ELR (cell line): ENCODE data around the gene CHL1.
"Not testable (repeated sequence)": the region's sequence is repeated elsewhere in the genome, so short reads cannot be mapped to it uniquely, and the experiment has no call there.

Source experiments
- DNase-seq: peaks from one replicate; pipeline ENCODE4 v3.0.0-alpha.2; 2015; ENCODE audit warnings: low read depth

CHL1 gene

DNA sequence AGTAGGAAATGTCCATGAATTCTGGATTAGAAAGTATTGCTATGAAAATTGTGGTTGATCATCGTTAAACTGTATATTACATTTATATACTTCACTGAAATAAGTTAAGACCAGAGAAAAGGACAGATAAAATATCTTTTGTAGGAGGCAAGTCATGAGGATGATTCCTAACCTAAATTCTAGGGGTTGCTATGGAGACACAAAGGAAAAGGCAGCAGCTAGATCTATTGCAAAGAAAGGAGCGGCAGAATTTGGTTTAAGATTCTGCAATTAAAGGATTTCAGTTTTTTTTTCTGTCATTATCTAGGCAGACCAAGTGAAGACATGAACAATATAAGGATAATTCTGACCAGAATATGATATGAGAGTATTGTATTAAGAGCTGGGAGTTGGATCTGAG, 136.1 kb downstream of the CHL1 start:
- no peak for DNase-seq

DNA sequence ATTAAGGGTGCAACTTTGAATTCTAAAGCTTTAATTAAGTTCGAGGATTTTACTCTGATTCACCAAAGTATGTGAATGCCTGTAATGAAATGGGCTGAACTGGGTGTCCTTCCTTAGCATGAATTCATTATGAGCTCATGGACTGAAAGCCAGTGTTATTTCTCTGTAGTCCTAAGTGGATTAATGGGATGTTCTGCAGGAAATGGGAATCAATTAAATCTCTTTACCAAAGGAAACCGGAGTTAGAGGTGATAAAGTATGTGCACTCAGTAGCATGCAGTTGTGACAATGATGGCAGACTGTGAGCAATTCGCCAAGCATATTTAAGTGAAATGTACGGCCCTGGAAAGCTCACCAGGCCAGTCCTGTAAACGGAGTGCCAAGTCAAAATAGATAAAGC, 138.7 kb downstream of the CHL1 start:
- DNase-seq = no peak

DNA sequence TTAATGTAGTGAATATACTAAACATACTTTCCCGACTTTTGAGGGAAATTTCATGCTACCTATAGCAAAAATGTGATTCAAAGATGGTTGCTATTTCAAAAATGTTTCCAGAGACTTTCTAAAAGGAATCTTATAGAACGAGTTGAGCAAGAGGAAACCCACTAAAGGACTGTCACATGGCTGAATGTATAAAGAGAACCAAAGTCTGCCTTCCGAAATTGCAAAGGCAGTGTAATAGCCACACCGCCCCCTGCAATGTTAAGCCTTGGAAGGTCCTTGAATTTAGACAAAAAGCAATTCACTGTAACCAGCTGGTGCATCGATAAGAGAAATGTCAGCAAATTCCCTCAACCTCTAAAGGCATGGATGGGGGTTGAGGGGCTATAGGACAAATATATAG, 142.8 kb downstream of the CHL1 start:
- DNase-seq = no peak

DNA sequence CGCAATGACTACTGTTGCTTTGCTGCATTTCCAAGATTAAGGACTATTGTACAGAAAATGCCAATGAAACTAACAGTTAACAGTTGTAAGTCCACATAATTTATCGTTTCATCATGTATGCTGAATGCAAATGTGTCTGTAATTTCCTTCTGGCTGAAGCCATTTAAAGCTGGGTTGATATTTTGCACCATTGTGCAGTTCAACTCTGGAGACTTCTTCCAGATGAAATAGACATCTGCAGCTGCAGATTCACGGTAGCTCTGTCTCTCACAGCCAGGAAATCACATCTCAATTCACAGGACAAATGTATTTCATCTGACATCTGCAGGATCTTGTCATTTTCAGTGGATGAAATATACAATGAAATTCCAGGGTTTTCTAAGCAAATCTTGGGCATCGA, 145.4 kb downstream of the CHL1 start:
- DNase-seq = no peak

DNA sequence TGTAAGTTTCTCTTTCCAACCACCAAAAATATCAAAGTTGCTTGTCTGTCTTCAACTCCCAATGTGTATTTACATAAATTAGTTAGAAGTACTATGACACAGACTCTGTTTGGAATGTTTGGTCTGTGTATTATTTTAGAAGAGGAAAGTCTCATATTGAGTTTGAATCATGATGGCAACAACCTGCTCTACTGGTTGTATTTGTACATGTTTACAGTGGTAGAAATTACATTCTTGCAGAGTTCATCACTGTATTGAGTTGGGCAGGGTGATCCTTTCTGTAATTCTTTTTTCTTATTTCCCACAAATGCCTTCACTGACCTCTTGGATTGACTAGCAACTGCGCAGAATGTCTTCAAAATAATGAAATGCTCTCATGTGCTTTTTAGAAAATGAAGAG, 149.6 kb downstream of the CHL1 start:
- DNase-seq = no peak

DNA sequence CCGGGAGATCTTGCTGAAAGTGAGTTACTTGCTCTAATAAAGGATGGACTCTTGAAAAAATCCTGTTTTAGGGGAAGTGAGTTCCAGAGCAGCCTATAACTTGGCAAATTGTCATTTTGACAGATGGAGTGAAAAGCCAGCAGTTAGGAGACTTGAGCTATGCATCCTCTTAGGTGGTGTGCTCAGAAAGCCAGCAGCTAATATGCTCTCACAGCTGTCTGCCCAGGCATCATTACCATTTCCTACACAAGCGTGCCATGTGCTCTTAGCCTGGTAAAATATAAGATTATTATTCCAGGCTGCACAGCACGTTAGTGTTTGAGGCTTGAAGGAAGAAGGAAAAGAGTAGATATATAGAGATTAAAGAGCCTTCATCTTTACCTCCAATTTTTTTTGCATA, 151.0 kb downstream of the CHL1 start:
- no peak for DNase-seq

DNA sequence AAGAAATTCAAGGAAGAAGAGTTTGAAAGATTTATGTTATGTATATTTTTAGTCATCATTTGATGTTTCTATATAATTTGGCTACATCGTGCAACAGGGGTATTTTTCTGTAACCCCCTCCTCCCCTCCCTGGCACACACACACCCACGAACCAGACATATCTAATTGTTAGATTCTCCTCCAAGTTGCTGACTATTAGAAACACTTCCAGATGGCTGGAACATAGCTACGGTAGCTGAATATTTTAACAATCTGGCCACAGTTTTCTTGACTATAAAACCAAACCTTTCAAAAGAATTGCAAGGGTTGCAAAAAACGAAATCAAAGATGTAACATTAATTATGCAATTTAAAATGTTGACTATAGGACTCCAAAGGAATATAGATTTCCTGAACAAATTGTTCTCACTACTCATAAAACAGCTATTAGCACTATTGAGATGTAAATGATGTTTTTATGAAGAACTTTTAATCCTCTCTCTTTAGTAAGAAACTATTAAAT, 154.4 kb downstream of the CHL1 start:
- DNase-seq = no peak

DNA sequence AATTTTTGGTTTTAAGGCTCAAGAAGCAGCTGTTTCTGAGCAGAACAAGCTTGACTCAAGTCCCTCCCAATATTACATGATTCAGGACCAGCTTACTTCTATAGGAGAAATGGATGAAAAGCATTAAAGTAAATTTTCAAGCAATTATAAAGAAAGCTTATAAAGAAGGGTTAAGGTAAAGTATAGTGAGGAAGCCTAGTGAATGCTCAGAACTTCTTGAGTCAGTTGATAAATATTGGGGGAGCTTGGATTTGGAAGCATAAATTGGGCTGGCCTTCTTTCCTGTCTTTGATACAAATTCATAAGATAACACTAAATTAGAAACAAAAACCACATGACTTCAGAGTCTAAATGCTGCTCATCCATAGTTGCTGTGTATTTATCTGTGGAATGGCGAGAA, 156.0 kb downstream of the CHL1 start:
- no peak for DNase-seq

DNA sequence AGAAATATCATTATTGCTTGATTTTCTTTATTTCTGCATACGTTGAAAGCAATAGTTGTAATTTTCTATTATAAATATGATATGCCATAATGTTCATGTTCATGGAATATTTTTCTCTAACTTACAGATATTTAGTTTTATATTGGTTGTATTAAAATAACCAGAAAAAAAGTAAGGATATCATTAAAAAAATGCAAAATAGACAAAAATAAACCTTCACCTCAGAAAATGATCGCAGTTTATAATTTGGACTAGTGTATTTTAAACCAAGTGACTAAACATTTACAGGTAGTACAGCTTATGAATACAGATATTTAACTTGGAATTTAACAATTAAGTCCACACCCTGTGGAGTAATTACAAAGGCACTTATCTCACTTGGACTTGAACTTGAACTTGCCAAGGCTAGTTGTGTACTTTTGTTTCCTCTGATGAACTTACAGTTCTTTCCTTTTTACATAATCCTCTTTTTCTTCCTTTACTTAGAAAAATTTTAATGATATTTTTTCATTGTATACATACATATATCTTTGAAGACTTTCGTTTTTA, 156.7 kb downstream of the CHL1 start:
- DNase-seq = no peak

DNA sequence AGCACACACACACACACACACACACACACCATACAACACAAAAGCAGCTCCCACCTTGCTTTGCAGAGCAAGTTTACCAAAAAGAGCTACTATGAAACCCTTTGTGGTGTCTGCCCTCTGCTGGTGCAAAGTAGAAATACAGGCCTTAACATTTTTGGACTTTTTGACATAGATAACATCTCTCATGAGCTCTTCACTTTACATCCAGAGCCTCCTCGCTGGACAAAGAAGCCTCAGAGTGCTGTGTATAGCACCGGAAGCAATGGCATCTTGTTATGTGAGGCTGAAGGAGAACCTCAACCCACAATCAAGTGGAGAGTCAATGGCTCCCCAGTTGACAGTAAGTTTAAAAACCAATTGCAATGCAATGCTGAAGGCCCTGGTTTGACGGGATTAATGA, 157.9 kb downstream of the CHL1 start:
- peak; percentile 21 for DNase-seq

DNA sequence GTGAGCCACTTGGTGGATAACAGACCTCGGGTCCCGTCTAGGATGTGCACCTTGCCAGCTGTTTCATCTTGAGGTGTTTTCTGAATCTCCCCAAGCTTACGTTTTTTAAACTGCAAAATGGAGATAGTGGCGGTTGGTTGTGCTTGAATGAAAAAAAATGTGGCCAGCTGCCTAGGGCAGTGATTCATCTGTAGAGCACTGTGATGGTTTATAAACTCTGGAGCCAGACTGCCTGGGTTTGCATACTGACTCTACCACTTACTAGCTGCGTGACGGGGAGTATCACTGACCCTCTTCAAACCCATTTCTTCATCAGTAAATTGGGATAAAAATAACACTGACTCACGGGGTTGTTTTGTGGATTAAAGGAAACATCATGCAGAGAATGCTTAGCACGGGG, 159.1 kb downstream of the CHL1 start:
- no peak for DNase-seq

DNA sequence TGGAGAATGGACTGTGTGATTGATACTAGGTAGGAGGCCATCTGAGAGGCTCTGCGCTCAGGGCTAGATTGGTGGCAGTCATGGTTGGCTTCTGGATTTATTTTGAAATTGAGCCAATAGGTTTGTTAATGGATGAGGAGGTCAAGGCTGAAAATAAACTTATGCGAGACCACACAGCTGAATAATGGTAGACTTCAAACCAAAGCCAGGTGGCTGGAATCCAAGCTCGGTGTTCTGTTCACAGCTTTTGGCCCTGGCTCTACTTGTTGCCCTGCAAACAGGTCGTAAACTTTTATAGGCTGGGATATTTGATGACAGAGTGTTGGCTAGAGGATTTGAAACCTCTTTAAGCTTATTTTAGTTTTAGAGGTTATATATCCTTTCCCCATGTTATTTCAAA, 160.4 kb downstream of the CHL1 start:
- no peak for DNase-seq

DNA sequence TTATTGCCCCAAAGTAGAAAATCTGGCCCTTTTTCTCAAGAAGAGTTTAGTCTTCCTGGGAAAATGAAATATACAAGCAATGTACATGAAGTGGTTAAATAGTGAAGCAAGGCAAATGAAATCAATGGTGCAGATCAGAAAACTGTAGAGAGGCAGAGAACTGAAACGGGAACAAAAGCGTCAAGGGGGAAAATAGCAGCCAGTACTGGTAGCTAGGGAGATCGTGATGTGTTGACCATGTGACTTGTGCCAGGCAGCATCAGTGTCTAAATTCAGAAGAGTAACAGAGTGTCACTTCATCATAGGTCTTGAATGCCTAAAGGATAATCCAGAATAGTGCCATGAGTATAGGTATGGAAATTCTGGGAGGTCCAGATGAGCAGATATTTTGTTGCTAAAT, 163.1 kb downstream of the CHL1 start:
- DNase-seq = no peak

DNA sequence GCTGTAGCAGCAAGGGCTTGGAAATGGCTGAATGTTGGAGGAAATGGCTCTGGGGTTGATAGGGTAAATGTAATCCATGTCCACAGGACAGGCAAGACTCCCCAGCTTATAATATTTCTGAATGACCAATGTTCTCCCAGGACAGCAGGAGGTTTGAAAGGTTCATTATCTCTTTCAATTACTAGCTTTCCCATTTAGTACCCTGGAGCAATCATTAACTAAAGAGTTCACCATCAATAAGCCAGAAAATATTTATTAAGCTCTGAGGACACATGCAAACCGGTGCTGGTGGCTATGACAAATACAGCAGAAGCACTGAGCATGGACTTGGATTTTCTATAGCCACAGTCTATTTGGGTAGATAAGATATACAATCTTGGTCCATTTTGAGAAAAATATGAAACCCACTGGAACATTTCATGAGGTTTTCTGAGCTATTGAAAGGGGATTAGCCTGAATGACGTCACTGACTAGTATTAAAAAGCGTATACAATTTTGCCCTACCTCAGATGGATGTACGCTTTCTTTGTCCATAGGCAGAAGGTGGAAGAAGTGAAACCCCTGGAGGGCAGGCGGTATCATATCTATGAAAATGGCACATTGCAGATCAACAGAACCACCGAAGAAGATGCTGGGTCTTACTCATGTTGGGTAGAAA, 166.2 kb downstream of the CHL1 start:
- no peak for DNase-seq

DNA sequence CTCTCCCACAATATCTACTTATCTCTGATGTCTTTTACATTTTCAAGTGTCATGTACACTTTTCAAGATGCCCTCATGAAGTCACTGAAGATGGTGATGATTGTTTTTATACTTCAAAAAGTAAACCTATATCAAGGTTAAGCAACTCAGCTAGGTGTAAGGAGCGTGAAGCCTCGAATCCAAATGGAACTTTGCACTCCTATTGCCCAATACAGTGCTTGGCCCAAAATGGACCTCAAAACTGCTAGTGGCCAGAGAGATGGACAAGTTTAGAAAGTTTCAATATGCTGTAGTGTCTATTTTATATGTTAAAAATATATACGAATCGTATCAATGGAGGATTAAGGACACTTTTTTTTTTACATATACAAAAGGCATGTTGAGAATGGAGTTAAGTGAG, 167.7 kb downstream of the CHL1 start:
- DNase-seq = no peak

DNA sequence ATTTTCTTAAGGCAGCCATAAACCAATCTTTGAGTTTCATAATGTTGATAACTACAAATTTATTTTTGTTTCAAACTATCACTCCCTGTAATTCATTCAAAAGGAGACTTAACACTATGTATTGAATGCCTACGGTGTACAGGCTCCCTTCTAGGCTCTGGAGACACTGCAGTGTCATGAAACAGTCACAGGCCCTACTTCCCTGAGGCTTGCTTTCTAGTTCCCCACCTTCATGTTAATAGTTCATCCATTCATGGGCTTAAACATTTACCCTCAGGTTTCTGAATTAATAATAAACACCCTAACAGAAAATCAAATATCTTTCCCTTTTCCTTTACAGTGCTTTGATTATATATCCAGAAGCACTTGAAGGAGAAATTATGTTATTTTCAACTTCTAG, 168.7 kb downstream of the CHL1 start:
- DNase-seq = no peak

DNA sequence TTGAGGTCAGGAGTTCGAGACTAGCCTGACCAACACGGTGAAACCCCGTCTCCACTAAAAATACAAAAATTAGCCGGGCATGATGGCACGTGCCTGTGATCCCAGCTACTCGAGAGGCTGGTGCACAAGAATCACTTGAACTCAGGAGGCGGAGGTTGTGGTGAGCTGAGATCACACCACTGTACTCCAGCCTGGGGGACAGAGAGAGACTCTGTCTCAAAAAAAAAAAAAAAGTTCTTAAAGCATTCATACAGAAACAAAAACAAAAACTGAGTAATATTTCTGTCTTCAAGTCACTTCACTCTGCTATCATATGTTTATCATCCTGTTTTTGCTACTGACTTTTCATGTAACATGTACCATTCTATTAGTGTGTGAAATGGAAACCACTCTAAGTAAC, 169.7 kb downstream of the CHL1 start:
- DNase-seq = not testable (repeated sequence)

DNA sequence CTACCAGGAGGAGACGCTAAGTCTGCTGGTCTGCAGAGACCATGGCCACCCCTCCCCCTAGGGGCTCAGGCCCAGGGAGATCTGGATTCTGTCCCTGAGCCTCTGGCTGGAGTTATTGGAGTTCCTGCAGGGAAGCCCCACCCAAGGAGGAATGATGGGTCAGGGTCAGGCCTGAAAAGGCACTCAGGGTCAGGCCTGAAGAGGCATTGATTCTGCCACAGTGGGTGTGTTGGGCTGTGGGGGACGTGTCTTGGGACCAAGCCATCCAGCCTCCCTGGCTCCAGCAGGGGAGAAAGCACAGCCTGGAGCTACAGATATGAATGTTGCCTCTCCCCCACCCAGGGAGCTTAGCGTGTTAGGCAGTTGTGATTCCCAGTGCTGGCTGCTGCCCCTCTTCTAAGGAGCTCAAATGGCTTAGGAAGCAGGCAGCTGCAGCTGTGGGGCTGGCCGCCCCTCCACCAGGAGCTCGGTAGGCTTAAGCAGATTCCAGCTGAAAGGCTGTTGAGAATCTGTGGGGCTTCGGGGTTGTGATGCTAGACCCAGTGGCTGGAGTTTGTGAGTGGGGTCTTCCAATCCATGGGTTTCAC, 176.7 kb downstream of the CHL1 start:
- DNase-seq = no peak

DNA sequence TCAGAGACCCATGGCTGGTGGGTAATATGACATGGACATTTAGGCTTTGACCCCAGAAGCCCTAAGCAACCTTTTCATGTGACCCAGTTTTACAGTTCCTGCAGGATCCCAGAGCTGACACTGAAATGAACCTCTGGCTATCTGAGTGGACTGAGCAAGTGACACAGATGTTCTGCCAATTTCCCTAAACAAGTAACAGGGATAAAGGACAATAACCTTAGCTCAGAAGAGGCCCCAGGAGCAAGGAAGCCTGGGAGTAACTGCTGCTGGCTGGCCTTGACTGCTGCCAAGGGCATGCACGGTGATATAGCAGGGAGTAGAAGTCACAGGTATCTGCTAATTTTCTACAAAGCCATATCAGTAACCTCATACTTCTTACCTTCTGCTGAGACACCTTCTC, 177.9 kb downstream of the CHL1 start:
- no peak for DNase-seq

DNA sequence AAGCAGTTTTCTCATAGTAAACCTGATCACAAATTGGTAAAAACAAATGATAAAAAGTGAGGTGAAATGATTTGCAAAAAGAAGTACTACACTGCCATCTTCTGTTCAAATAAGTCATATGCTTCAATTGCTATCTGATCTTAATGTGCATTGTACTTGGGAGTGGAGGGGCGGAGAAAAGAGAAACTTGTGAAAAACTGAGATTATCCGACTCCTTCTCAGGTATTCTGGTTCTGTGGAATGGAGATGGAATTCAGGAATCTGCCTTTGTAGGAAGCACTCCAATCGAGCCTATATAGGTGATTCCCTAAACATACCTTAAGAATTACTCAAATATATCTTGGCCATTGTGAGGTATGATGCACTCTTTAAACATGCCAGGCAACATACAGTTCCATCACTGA, 180.6 kb downstream of the CHL1 start:
- DNase-seq = peak; percentile 10

DNA sequence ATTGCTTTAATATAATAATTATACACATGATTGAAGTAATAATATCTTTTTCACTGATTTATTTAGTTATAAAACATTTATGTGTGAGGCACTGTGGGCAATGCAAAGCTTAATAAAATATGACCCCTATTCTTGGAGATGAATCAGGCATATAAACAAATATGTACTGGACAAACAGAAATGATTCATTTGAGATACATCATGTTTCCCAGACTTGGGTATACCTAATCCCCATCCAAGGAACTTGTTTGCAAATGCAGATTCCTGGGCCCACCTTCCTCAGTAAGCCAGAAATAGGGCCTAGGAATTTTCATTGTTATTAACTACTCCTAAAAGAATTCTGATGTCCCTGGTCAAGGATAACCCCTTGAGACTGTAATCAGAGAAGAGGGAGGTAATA, 184.2 kb downstream of the CHL1 start:
- no peak for DNase-seq

DNA sequence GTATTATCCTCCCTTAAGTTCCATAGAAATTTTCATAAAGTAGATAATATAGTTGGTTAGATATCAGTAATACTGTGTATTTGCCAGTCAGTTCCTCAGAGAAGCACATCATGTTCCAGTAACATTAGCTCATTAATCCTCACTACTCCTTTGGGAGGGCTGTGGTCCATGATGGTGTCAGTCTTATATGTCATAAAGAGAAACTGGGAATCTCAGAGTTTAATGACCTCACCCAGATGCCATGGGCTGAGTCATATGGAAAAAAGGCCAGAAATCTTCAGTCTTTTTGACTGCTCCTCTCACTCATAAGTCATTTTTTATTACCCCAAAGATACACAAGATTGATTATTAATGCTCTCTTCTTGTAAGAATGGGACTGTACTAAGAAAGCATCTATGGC, 188.6 kb downstream of the CHL1 start:
- no peak for DNase-seq

DNA sequence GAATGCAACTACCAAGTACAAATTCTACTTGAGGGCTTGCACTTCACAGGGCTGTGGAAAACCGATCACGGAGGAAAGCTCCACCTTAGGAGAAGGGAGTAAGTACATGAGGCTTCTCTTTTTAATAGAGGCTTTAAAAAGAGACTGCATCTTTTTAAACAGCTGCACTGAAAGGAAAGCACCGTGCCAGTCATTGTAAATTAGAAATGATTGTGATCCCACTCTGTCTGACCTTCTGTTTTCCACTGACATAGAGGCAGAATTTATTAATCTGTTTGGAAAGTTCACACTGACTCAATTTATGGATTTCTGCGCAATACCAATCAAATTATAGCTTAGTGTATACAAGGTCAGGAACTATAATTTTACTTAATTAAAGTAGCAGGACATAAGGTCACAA, 198.2 kb downstream of the CHL1 start:
- no peak for DNase-seq

DNA sequence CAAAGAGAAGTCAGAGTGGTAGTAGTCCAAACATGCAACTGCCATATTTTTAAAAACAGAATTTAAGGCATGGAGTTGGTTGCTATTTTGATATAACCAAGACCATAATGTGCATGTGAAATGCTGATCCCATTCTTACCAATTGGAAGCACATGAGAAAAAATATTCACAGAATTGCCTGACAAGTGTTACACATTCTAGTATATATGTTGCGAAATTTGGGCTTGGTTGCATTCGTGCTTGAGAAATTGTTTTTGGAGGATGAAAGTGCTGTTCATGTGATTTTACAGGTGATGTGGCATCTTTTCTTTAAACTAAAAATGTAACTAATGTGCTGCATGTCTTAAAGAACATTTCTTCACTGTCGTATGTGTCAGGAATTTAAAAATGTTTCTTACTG, 199.7 kb downstream of the CHL1 start:
- no peak for DNase-seq
